ENCODE measurements around the gene NRAP. TPM values are rescaled to one million over a fixed set of nuclear protein-coding genes. Genes with fewer than 3 reads are reported as not detected.

The NRAP gene
- total and polyA plus RNA-seq, 2 of the 8 experiments (the other 6 are each of a cell fraction or from before 2014, with no cell fraction given) = not detected

GRCh38 chr10:113631684-113632367, 32.0 kb downstream of the NRAP start:
- H2BK15ac ChIP-seq (ENCODE audit: low read length) = no peak overlapping the region
- DNase-seq (ENCODE audit: low read depth in 1 of 2, low spot score in 2 of 2) (no peak), FAIRE-seq (no peak)
- H4K20me1 ChIP-seq (replicated peaks in 1 of 2; ENCODE audit: control insufficient read depth in 1 of 2, insufficient read depth in 2 of 2, low read length in 2 of 2) = no peaks in the 10 kb centered on the region
- H4K91ac ChIP-seq (replicated peaks; ENCODE audit: insufficient read length, low read length) = no peak overlapping the region
- no peaks in the 10 kb centered on the region for H3K79me2 ChIP-seq (ENCODE audit: control insufficient read depth in 1 of 2, insufficient read depth in 2 of 2, low read length in 2 of 2)
- no peaks in the 10 kb centered on the region for H3K23me2 ChIP-seq (ENCODE audit: low read depth, low read length)
- H3K23ac ChIP-seq (ENCODE audit: insufficient read length) = no peak overlapping the region
- H2AK5ac ChIP-seq (ENCODE audit: low read depth, low read length) = no peak overlapping the region
- no peak overlapping the region for H2BK20ac ChIP-seq (ENCODE audit: low read length)
- H3K4me1 ChIP-seq (replicated peaks in 1 of 4; ENCODE audit: control insufficient read depth in 3 of 4, insufficient read depth in 4 of 4, low read length in 3 of 4) = peaks cover 0 to 5% (median 0%) of the 10 kb centered on the region in 4 experiments; a peak in 2 of 7 replicates
- ChIA-PET CTCF (ENCODE audit: partially characterized antibody) (interaction anchor here (0.6 kb wide), 1 partner anchor 19 kb away, joined by 6 read pairs; no protein-coding TSS in a partner anchor), POLR2A (ENCODE audit: partially characterized antibody) (no interaction called here)
- no peak overlapping the region; the same call in 1 of the 2 replicates for H2AFZ ChIP-seq (ENCODE audit: low read length)
- no peak overlapping the region for H3K4ac ChIP-seq (replicated peaks; ENCODE audit: insufficient read length, low read depth, low read length)
- 83% methylated on average over 6 of the region's 6 CpGs; no CpG with 5 or more reads in 1 of the 2 experiments for WGBS, 2 experiments (ENCODE audit: extremely low coverage in 1 of 2, insufficient coverage in 1 of 2, insufficient read length in 1 of 2, insufficient replicate concordance in 2 of 2, low coverage in 1 of 2, low lambda C conversion rate in 2 of 2, missing lambda C conversion rate in 1 of 2)
- H2BK120ac ChIP-seq (replicated peaks; ENCODE audit: low read depth, low read length) = no peak overlapping the region
- no peaks in the 10 kb centered on the region for H3K27me3 ChIP-seq (replicated peaks in 1 of 4; ENCODE audit: control insufficient read depth in 3 of 4, extremely low read depth in 1 of 4, insufficient read depth in 3 of 4, low read length in 3 of 4)
- no peak overlapping the region for H4K5ac ChIP-seq (ENCODE audit: insufficient read length, low read depth, low read length)
- peaks cover 0 to 7% of the 10 kb centered on the region in 2 experiments; a peak in 1 of 4 replicates for H3K9me3 ChIP-seq (ENCODE audit: insufficient read depth in 2 of 2, low read depth in 1 of 2, low read length in 1 of 2)
- H3K27ac ChIP-seq (ENCODE audit: low read depth, low read length) = no peak overlapping the region
- no peak overlapping the region for H3K9ac ChIP-seq (replicated peaks in 1 of 4; ENCODE audit: extremely low read depth in 1 of 4, low read depth in 3 of 4, low read length in 3 of 4)
- no peak overlapping the region for H4K8ac ChIP-seq (ENCODE audit: extremely low read depth, insufficient read depth, low read length)
- no peak overlapping the region for H3K14ac ChIP-seq (ENCODE audit: insufficient read length)
- no peaks in the 10 kb centered on the region for H3K36me3 ChIP-seq (ENCODE audit: control insufficient read depth in 2 of 4, insufficient read depth in 4 of 4, low read length in 3 of 4)
- H3K4me3 ChIP-seq (ENCODE audit: extremely low read depth in 1 of 4, insufficient read depth in 2 of 4, low read depth in 3 of 4, low read length in 4 of 4) = no peak overlapping the region
- H3K56ac ChIP-seq (replicated peaks; ENCODE audit: insufficient read length, low read depth, low read length) = no peak overlapping the region
- H3K18ac ChIP-seq (ENCODE audit: extremely low read depth, low read length) = no peak overlapping the region
- no peak overlapping the region for H3K4me2 ChIP-seq (ENCODE audit: insufficient read depth in 1 of 2, low read depth in 2 of 2, low read length in 2 of 2)
- H3K79me1 ChIP-seq (ENCODE audit: low read depth, low read length) = no peaks in the 10 kb centered on the region
- no peak overlapping the region for H2BK5ac ChIP-seq (ENCODE audit: low read depth, low read length)
- no peak overlapping the region for H2BK12ac ChIP-seq (ENCODE audit: low read depth, low read length)
- TF ChIP-seq SP2 (IDR thresholded peaks at IDR 0.05; ENCODE audit: low read length) = no peak
- no peak for TF ChIP-seq HDAC2 (IDR thresholded peaks at IDR 0.05; ENCODE audit: borderline replicate concordance in 1 of 2, low read depth in 2 of 2, low read length in 2 of 2)
- no peak for TF ChIP-seq BRCA1 (IDR thresholded peaks at IDR 0.05; ENCODE audit: low read depth, low read length)
